ENCODE measurements around the gene UNC50.

The UNC50 gene, protein sequence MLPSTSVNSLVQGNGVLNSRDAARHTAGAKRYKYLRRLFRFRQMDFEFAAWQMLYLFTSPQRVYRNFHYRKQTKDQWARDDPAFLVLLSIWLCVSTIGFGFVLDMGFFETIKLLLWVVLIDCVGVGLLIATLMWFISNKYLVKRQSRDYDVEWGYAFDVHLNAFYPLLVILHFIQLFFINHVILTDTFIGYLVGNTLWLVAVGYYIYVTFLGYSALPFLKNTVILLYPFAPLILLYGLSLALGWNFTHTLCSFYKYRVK

GRCh38 chr2:98608116-98608961 lies at the start of gene UNC50, which contains the start of gene COA5:
Gene UNC50 (plus strand): TSS chr2:98608589. CDS start chr2:98609760, 1,171 bp downstream.
Gene COA5 (minus strand): TSS chr2:98608512. CDS start chr2:98608405, 107 bp downstream.
- peak; percentile 83 for DNase-seq (ENCODE audit: low read depth)

DNA sequence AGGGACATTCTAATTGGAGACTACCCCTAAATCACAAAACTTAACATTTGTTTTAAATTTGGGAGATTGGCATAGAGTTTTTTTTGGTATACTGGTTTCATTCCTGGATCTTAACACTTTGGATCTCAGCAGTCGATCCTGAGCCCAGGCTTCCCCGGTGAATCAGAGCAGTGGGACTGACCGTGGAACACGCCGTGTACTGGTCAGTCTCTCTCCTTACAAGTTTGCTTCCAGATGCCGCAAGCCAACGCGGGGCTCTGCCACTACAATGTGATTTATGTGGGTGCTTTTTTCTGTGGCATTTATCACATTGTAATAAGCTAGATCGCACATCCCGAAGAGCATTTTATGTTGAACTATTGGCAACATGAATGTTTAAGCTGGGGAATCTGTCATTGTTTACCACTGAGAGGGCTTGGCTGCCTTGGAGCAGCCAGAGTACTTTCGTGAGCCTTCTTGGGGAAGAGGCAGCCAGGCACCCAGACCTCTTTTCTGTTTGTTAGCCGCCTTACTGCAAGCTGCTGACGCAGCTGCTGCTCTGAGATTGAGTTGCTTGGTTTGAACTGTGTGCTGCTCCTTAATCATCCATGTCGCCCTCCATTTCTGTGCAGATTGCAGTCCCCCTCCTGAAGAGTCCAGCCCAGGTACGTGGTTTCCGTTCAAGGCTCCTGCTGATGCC lies 49.4 kb upstream of the UNC50 start:
- no peak for DNase-seq (ENCODE audit: low read depth)

DNA sequence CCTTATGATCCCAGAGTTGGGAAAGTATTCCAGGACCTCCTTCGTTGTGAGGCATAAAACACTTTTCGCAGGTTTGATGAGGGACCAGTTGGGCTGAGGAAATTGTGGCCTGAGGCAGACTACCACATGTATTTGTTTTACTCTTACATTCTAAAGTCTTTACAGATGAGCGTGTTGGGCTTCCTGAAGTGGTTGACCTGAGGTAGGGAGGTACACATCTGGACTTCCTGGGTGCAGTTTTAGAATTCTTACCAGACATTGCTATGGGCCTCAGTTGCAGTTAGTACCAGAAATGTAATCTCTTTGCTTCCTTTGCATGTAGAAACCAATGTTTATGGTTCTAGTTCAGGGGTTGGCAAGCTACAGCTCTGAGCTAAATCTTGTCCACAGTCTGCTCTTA lies 48.8 kb upstream of the UNC50 start:
- no peak for DNase-seq (ENCODE audit: low read depth)

DNA sequence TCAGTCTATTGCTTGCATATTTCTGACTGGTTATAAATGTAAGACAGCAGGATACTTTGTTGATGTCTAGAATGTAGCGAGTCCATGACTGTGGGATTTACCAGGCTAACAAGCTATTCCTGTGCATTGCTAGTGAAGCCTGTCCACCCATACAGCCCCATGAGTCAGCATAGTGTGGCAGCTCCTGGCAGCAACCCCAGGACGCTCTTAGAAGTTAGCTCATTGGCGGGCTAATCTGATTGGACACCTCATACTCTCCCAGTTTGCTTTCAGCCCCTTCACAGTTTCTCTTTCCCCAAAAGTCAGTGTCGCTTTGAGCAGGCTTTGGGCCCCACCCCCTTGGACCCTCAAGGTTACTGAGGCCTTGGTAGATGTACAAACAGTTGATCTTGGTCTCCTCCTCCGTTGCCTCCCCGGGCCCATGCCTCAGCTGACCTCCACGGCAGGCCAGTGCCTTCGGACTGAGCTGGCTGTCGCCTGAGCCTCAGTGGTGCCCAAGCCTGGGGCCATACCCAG lies 48.1 kb upstream of the UNC50 start:
- no peak for DNase-seq (ENCODE audit: low read depth)

DNA sequence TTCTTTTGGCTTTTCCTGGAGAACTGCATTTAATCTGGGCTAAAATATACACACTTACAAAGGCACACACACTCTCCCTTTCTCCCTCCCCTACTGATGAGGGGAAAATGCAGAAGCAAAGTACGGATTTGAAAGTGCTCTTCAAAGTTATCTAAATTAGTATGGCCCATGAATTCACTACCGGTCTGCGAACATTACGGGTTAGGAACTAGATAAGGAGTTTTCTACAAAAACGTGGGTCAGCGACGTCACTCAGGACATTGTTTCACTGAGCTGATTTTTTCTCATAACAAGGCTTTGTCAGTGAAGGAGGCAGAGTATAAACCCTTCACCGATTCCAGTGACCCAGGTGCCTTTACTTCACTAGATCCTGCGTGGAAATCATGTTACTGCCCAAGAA lies 47.4 kb upstream of the UNC50 start:
- DNase-seq (ENCODE audit: low read depth): no peak

DNA sequence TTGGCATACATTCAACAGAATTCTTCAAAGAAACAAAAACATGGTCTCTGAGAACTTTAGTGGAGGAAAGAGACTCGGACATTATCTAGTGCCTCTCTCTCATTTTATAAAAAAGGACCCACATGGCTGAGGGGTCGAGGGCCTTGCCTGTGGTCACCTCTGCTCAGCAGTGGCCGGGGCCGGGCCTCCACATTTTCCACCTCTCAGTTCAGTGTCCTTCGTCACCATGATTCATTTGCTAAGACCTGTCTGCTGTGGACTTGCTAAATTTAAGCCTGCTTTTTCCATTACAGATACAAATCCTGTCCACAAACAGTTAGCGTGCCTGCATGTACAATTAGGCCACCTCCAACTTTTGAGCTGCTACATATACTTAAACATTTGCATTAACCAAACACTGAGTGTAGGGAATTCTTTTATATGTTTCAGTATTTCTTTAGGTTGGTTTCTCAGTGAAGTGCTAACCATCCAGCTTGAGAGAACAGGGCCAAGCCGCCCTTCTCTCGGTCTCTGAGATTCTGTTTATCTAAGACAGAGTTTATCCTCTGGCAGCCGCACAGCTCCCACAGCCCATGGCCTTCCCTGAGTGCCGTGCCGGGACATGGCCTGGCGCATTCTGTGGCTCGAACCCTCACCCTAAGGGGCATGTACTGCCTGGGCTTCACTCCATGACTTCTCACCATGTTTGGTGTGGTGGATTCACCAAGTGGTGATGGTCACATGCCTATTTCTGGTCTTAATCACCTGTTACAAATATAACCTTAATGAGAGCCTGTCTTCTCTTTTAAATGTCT lies 46.3 kb upstream of the UNC50 start:
- no peak for DNase-seq (ENCODE audit: low read depth)

DNA sequence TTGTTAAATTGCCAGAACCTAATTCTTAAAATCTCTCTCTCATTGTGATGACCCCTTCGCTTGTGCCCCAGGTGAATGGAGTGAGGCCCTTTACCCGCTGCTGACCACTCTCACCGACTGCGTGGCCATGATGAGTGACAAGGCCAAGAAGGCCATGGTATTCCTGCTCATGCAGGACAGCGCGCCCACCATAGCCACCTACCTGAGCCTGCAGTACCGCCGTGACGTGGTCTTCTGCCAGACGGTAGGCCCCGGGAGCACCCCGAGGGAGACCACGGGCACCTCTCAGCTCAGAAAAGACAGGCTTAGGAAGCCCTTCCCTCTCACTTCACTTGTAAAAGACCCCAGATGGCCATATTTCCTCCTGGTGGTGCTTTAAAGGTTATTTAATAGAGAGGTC lies 45.0 kb upstream of the UNC50 start:
- no peak for DNase-seq (ENCODE audit: low read depth)

- DNase-seq (ENCODE audit: low read depth): no peak
These were observed 43.8 kb upstream of the UNC50 start for GRCh38 chr2:98564541-98565132.

DNA sequence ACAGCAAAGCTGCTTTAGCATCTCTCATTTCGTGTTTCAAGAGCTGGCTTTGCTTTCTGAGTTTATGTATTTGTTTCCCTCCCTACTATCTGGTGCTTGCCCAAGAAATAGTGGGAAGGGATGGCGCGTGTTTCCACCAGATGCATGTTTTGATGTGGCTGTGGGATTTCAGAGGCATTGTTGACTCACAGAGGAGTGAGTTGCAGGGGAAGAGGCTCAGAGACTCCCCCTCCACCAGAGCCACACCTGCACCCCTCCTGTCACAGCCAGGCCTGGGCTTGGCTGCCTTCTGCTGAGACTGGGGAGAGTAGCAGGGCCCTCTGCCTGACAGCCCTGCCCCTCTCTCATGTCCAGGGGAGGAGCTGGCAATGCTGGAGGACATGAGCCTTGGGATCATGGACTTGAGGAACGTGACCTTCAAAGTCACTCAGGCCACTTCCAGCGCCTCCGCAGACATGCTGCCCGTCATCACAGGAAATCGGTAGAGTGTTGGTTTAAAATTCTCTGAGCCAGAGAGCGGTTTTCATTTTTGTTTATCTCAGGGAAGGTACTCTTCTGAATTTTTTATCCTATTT lies 43.0 kb upstream of the UNC50 start:
- no peak for DNase-seq (ENCODE audit: low read depth)

- DNase-seq (ENCODE audit: low read depth): no peak
These were observed 42.4 kb upstream of the UNC50 start for GRCh38 chr2:98565941-98566340.

GRCh38 chr2:98568161-98568956 lies 40.0 kb upstream of the UNC50 start:
- no peak for DNase-seq (ENCODE audit: low read depth)

GRCh38 chr2:98569197-98569793 lies 39.1 kb upstream of the UNC50 start:
- peak; percentile 59 for DNase-seq (ENCODE audit: low read depth)

GRCh38 chr2:98569915-98570314 lies 38.5 kb upstream of the UNC50 start:
- DNase-seq (ENCODE audit: low read depth): no peak

DNA sequence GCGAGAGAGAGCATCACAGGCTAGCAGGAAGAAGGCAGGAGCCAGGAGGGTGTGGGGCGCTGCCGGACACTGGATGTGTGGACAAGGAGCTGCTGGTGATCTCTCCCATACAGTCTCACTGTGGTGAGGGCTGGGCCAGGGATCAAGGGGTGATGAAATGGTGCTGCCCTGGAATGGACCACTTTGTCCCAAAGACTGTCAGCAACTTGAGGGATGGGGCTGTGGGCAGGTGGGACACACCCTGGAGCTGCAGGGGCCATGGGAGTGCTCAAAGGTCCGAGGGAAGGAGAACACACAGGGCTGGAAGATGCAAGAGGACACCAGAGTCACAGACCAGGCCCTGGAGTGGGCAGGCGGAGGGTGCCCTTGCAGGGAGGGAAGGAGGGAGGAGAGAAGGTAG lies 38.0 kb upstream of the UNC50 start:
- no peak for DNase-seq (ENCODE audit: low read depth)

DNA sequence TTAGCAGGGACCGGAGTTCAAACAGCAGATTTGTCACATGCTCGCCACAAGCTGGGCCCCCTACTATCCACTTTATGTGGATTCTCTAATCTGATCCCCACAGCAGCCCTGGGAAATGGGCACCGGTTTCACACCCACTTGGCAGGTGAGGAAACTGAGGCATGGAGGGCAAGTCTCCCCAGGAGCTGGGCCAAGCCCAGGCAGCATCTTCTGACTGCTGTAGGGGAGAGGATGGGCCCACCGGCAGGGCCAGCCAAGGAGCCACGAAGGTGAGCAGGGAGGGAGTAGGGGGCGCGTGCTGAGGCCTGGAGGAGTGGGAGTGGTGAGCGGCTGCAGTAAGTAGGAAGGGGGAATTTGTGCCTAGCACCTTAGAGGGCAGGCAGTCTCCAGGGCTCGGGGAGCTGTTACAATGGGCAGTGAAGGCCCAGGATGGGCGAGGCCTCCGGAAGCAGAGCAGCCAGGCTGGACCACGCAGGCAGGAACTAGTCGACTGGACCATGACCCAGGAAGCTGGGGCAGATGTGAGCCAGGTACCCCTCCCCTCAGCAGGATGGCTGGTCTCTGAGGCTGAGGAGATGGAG lies 37.2 kb upstream of the UNC50 start:
- no peak for DNase-seq (ENCODE audit: low read depth)

DNA sequence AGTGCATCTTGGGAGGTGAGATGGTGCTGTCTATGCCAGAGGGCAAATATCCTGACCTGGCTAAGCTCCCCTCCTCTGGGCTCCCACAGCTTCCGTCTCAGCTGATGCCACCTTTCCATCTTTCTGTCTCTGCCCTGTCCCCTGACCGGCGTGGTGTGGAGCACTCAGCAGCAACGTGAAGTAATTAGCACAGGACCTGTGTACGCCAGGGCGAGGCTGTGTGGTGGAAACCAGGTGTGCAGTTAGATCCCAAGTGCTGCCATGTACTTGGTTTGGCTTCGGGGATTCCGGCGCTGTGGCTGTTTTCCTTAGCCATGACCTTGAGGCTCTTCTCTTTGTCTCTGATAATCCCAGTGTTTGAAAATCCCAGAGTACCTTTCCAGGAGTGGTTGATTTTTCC lies 36.6 kb upstream of the UNC50 start:
- no peak for DNase-seq (ENCODE audit: low read depth)

DNA sequence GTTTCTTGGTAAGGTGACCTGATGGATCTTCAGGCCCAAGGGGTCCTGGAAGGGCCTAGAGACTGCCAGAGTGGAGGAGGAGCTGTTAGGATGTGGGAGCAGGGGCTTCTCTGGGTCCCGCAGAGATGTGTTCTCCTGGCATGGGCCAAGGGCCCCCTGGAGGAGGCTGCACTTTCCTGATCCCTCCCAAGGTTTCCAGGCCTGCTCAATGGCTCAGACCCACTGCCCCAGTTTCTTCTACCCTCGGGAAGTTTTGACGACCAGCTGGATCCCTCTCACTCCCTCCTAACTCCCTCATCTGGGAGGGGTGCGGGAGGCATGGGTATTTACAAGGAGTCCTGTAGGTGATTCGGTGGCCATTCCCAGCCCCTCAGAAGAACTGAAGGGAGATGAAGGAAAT lies 36.2 kb upstream of the UNC50 start:
- DNase-seq (ENCODE audit: low read depth): no peak

- DNase-seq (ENCODE audit: low read depth): no peak
These were observed 35.7 kb upstream of the UNC50 start for GRCh38 chr2:98572676-98573075.

GRCh38 chr2:98573426-98573825 lies 35.0 kb upstream of the UNC50 start:
- no peak for DNase-seq (ENCODE audit: low read depth)
